Loucy (cell line): ENCODE measurements around the gene ACBD3.

Experiments
- H2AFZ ChIP-seq: fragments of 200-600 bp; sonication (generic); 2 replicates; pipeline ENCODE4 v1.6.0; 2016; ENCODE audit warnings: antibody characterized with exemption, mild to moderate bottlenecking, low read length, moderate library complexity
- H3F3A ChIP-seq: fragments of 200-600 bp; 2 replicates; pipeline ENCODE4 v1.6.0; 2016; ENCODE audit warnings: antibody characterized with exemption, low read depth, mild to moderate bottlenecking
- H3K27me3 ChIP-seq: fragments of 200-600 bp; sonication (generic); 2 replicates; pipeline ENCODE4 v1.6.1; 2014; ENCODE audit warnings: low read length, mild to moderate bottlenecking; ENCODE audit not compliant: insufficient read depth, poor library complexity, severe bottlenecking
- H3K36me3 ChIP-seq: fragments of 200-600 bp; sonication (generic); 2 replicates; pipeline ENCODE4 v1.6.1; 2016; ENCODE audit warnings: low read length; ENCODE audit not compliant: insufficient read depth
- H3K4me1 ChIP-seq: fragments of 200-600 bp; sonication (generic); 2 replicates; pipeline ENCODE4 v1.5.1; 2014; ENCODE audit warnings: low read length, mild to moderate bottlenecking; ENCODE audit not compliant: insufficient read depth, poor library complexity, severe bottlenecking
- H3K4me2 ChIP-seq: fragments of 200-600 bp; sonication (generic); 2 replicates; pipeline ENCODE4 v1.6.0; 2014; ENCODE audit warnings: antibody characterized with exemption, low read length, low read depth, mild to moderate bottlenecking; ENCODE audit not compliant: poor library complexity, severe bottlenecking
- H3K4me3 ChIP-seq: fragments of 200-600 bp; sonication (generic); 2 replicates; pipeline ENCODE4 v1.5.1; 2014; ENCODE audit warnings: low read length, mild to moderate bottlenecking, mixed read lengths; ENCODE audit not compliant: poor library complexity, severe bottlenecking
- H3K79me2 ChIP-seq: fragments of 200-600 bp; sonication (generic); 2 replicates; pipeline ENCODE4 v1.6.1; 2014; ENCODE audit warnings: low read length; ENCODE audit not compliant: insufficient read depth
- H3K9ac ChIP-seq: fragments of 200-600 bp; sonication (generic); 2 replicates; pipeline ENCODE4 v1.6.0; 2014; ENCODE audit warnings: mild to moderate bottlenecking, low read depth, low read length, moderate library complexity; ENCODE audit not compliant: poor library complexity, severe bottlenecking
- H3K9me2 ChIP-seq: fragments of 200-600 bp; sonication (generic); replicated peaks from 2 replicates; pipeline ENCODE4 v1.6.1; 2016; ENCODE audit warnings: low read depth, low read length, mixed read lengths
- H3K9me3 ChIP-seq: fragments of 200-600 bp; sonication (generic); 2 replicates; pipeline ENCODE4 v1.6.1; 2014; ENCODE audit warnings: mild to moderate bottlenecking, antibody characterized with exemption, low read length, low read depth; ENCODE audit not compliant: insufficient read depth
- H4K20me1 ChIP-seq: fragments of 200-600 bp; sonication (generic); 2 replicates; pipeline ENCODE4 v1.6.0; 2014; ENCODE audit warnings: antibody characterized with exemption, low read length, mild to moderate bottlenecking; ENCODE audit not compliant: insufficient read depth, poor library complexity, severe bottlenecking
- EZH2phosphoT487 ChIP-seq: fragments of 200-600 bp; IDR thresholded peaks from 2 replicates; pipeline ENCODE4 v1.6.1; 2018; ENCODE audit warnings: antibody characterized with exemption, mild to moderate bottlenecking, moderate library complexity, borderline replicate concordance
- TF ChIP-seq, protein P1 (sequence below): fragments of 200-600 bp; sonication (generic); conservative IDR thresholded peaks from 2 replicates; pipeline ENCODE4 v1.5.1; 2014; ENCODE audit warnings: mild to moderate bottlenecking, antibody characterized with exemption, low read length

Gene ACBD3

GRCh38 chr1:226172589-226172988 is 14.0 kb downstream of the ACBD3 start:
- H3K9me2 ChIP-seq, result no peaks in the 10 kb centered on the region
- peaks cover 31% of the 10 kb centered on the region for H4K20me1 ChIP-seq
- H2AFZ ChIP-seq, result no peak overlapping the region
- H3K36me3 ChIP-seq, result peaks cover 6% of the 10 kb centered on the region; the same call in 1 of the 2 replicates
- peaks cover 14% of the 10 kb centered on the region for H3K4me1 ChIP-seq
- no peak overlapping the region for H3K9ac ChIP-seq
- TF ChIP-seq, protein P1, sequence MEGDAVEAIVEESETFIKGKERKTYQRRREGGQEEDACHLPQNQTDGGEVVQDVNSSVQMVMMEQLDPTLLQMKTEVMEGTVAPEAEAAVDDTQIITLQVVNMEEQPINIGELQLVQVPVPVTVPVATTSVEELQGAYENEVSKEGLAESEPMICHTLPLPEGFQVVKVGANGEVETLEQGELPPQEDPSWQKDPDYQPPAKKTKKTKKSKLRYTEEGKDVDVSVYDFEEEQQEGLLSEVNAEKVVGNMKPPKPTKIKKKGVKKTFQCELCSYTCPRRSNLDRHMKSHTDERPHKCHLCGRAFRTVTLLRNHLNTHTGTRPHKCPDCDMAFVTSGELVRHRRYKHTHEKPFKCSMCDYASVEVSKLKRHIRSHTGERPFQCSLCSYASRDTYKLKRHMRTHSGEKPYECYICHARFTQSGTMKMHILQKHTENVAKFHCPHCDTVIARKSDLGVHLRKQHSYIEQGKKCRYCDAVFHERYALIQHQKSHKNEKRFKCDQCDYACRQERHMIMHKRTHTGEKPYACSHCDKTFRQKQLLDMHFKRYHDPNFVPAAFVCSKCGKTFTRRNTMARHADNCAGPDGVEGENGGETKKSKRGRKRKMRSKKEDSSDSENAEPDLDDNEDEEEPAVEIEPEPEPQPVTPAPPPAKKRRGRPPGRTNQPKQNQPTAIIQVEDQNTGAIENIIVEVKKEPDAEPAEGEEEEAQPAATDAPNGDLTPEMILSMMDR, result no peak
- no peak for TF ChIP-seq EZH2phosphoT487
- no peaks in the 10 kb centered on the region for H3K27me3 ChIP-seq
- H3K4me3 ChIP-seq, result no peak overlapping the region
- no peaks in the 10 kb centered on the region for H3F3A ChIP-seq
- H3K79me2 ChIP-seq, result peaks cover 88% of the 10 kb centered on the region
- H3K4me2 ChIP-seq, result no peak overlapping the region
- H3K9me3 ChIP-seq, result no peaks in the 10 kb centered on the region

DNA sequence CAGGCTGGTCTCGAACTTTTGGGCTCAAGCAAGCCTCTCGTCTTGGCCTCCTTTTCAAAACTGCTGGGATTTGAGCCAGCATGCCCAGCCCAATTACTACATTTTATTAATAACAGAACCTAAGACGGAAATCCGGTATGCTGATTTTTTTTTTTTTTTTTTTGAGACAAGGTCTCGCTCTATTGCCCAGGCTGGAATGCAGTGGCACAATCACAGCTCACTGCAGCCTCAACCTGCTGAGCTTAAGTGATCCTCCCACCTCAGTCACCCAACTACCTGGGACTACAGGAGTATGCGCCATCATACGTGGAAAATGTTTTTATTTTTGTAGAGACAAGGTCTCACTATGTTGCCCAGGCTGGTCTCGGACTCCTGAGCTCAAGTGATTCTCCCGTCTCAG is 20.2 kb downstream of the ACBD3 start:
- H3K27me3 ChIP-seq, result no peaks in the 10 kb centered on the region
- H3K4me1 ChIP-seq, result no peaks in the 10 kb centered on the region
- TF ChIP-seq EZH2phosphoT487, result no peak
- TF ChIP-seq, protein P1, result no peak
- peaks cover 45% of the 10 kb centered on the region; the same call in 1 of the 2 replicates for H3K36me3 ChIP-seq
- no peaks in the 10 kb centered on the region for H3K9me3 ChIP-seq
- no peak overlapping the region for H3K9ac ChIP-seq
- no peaks in the 10 kb centered on the region for H3F3A ChIP-seq
- no peak overlapping the region for H3K4me2 ChIP-seq
- H3K4me3 ChIP-seq, result no peak overlapping the region
- no peak overlapping the region for H2AFZ ChIP-seq
- no peaks in the 10 kb centered on the region for H3K9me2 ChIP-seq
- H4K20me1 ChIP-seq, result peaks cover 4% of the 10 kb centered on the region
- H3K79me2 ChIP-seq, result peaks cover 36% of the 10 kb centered on the region; the same call in 1 of the 2 replicates

DNA sequence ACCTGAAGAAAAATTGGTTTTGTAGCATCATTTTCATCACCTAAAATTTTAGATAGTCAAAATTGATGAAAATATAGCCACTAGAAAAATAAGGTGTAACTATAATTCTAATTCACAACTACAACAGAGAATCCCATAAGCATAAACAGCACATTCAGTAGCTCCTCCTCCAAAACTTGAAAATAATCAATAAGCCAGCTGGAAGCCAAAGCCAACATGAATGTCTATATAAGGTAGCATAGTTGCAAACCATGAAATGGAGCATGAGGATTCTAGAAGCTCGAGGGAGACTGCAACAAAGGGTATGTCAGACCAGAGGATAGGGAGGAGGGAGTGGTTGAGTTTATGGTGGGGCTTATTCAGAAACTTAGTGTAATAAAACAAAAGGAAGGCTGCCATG is 22.4 kb downstream of the ACBD3 start:
- Histone ChIP-seq H3K9me3 (no peaks in the 10 kb centered on the region), H2AFZ (no peak overlapping the region), H3K9ac (no peak overlapping the region), H3K27me3 (no peaks in the 10 kb centered on the region), H3F3A (no peaks in the 10 kb centered on the region), H3K4me2 (no peak overlapping the region), H3K4me1 (no peaks in the 10 kb centered on the region), H4K20me1 (peaks cover 4% of the 10 kb centered on the region), H3K4me3 (no peak overlapping the region), H3K36me3 (peaks cover 67% of the 10 kb centered on the region; the same call in 1 of the 2 replicates), H3K79me2 (peaks cover 20% of the 10 kb centered on the region; the same call in 1 of the 2 replicates), H3K9me2 (no peaks in the 10 kb centered on the region)
- TF ChIP-seq EZH2phosphoT487, result no peak
- TF ChIP-seq, protein P1, result no peak
